ENCODE results near the gene ATP4B. TPM values are rescaled to one million over a fixed set of nuclear protein-coding genes. Genes with fewer than 3 reads are reported as not detected.

The ATP4B gene
- total RNA-seq, 1 donor from 2014 or later, result not detected

GRCh38 chr13:113642563-113642962 lies 15.4 kb downstream of the ATP4B start:
- no peak for DNase-seq (ENCODE audit: low spot score)

- no peak for DNase-seq (ENCODE audit: low spot score)
Observed at GRCh38 chr13:113641426-113641825, 16.6 kb downstream of the ATP4B start.

DNA sequence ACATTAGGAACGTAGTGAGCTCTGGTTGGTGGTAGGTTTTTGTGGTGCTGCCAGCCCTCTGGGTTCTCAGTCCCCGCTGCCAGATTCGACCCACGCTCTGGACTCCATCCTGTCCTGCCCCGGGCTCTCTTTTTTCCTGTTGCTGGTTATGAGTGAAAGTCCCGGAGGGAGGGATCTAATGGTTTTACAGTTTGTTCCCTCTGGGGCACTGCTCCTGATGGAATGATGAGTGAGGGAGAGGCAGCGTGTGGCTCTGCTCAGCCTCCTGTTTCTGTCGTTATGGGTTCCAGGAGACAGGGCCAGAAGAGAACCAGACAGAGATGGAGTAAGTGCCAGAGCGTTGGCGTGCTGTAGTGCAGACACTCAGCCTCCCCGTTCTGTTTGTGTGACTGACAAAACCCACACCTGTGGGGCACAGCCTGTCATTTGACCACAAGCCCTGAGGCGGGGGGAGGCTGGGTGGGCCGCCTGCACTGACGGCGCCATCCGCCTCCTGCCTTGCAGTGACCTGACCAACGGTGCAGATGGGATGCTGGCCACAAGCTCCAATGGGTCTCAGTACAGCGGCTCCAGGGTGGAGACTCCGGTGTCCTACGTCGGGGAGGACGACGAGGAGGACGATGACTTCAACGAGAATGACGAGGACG lies 18.3 kb downstream of the ATP4B start:
- DNase-seq (ENCODE audit: low spot score), result no peak

DNA sequence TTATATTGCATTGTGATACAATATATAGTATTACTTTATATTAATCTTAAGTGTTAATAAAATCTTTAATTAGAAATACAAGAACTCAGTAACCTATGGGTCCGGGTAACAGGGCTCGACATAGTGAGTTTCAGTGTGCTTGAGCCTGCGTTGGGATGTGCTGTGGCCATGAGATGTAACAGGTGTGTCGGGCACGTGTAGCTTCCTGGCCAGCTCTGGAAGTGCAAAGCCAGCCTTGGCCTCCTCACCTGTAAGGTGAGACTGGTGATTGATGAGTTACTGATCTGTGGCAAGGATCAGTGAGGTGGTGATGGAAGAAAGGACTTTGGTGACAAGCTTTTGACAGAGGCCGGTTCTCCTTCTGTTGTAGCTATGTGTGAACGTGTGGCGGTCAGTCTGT lies 19.2 kb downstream of the ATP4B start:
- no peak for DNase-seq (ENCODE audit: low spot score)

- DNase-seq (ENCODE audit: low spot score), result no peak
Observed at GRCh38 chr13:113638173-113638746, 19.7 kb downstream of the ATP4B start.

DNA sequence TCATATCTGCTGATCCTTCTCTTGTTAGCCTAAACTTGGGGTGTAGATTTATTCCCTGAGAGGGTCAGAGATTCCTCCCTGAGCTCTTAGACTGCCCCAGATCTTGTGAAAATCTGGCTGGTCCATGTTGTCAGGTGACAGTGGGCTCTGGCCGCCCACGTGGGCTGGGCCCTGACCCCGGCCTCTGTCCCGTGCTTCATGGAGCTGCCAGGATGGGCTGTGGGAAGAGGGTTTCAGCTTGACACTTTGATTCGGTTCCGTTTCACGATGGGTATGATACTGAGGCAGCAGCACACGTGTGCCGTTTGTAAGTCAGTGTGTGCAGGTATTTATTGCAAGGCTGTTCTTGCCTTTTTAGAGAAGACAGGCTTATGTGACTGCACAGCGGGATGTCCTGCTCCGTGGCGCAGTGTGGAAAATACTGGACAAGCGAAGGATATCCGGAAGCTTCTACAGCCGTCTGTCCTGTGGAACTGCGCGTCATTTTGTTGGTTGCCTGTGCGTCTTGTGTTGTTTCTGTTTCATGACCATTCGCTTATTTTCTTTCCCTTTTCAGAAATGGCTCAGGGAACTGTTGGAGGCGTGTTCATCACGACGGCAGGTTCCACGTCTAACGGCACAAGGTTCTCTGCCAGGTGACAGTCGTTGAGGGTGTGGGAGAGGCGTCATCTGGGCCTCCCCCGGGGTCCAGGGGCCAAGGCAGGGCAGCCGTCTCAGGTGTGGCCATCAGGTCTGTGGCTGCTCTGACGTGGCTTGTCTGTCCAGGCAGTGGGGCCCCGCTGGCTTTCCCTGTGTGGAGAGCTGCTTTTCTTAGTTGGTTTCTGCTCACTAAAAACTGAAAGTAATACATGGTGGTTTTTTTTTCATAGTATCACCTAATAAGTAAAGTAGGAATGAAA lies 20.5 kb downstream of the ATP4B start:
- DNase-seq (ENCODE audit: low spot score), result no peak

DNA sequence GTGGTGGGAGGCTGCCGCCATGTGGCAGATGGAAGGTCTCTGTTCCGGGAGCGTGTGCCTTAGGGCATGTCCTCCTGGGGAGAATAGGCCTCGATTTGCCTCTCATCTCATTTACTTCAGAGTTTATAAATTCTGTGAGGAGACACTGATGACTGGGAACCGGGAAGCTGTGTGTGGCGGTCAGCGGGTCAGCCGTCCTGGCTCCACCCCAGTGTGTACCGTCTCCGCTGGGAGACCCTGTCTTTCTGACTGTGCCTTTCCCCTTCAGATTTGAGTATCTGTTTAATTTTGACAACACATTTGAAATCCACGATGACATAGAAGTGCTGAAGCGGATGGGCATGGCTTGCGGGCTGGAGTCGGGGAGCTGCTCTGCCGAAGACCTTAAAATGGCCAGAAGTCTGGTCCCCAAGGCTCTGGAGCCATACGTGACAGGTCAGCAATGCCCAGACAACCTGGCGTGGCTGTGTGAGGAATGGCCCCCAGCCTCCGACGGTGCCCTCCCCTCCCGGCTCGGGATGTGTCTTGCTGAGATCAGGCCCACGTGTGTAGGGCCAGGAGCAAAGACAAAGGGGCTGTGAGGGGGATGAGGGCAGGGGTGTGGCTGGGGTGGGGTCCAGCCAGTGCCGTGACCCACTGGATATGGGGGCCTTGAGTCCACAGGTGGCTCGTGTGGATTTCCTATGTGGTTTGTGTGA lies 21.6 kb downstream of the ATP4B start:
- DNase-seq (ENCODE audit: low spot score), result no peak

GRCh38 chr13:113635709-113636108 lies 22.3 kb downstream of the ATP4B start:
- DNase-seq (ENCODE audit: low spot score), result no peak

DNA sequence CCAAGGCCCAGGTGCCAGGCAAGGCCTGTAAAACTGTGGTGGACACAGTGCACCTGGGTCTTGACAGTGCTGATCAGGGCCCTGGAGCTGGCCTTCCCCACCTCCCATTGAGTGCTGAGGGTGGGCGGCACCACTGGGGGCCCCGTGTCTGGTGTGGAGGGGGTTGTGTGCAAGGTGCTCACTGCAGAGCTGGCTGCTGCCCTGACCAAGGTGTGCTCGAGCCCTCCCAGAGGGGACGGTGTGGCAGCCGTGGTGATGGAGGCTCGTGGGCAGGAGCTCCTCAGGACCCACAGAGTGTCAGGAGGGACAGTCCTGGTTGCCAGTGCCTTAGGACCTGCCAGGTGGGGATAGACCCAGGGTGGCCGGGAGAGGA lies 23.0 kb downstream of the ATP4B start:
- no peak for DNase-seq (ENCODE audit: low spot score)

GRCh38 chr13:113634279-113635047 lies 23.5 kb downstream of the ATP4B start:
- no peak for DNase-seq (ENCODE audit: low spot score)

DNA sequence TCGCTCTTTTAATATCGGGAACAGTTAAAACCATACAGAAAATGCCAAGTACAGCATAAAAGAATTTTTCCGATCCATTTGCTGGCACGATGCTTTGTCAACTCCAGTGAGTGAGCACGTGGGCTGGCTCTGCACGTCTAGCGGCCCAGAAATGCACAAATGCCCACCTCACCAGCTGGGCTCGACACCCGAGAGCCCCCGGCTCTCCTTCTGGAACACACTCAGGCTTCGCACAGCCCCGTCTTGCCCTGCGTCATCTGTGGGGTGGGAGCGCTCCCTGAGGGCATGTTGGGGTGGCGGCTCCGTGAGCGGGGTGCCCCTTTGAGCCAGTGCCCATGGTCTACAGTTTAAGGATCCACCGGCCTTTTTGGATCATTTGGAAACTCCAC lies 24.5 kb downstream of the ATP4B start:
- no peak for DNase-seq (ENCODE audit: low spot score)

GRCh38 chr13:113632706-113633484 lies 25.1 kb downstream of the ATP4B start:
- DNase-seq (ENCODE audit: low spot score), result no peak

DNA sequence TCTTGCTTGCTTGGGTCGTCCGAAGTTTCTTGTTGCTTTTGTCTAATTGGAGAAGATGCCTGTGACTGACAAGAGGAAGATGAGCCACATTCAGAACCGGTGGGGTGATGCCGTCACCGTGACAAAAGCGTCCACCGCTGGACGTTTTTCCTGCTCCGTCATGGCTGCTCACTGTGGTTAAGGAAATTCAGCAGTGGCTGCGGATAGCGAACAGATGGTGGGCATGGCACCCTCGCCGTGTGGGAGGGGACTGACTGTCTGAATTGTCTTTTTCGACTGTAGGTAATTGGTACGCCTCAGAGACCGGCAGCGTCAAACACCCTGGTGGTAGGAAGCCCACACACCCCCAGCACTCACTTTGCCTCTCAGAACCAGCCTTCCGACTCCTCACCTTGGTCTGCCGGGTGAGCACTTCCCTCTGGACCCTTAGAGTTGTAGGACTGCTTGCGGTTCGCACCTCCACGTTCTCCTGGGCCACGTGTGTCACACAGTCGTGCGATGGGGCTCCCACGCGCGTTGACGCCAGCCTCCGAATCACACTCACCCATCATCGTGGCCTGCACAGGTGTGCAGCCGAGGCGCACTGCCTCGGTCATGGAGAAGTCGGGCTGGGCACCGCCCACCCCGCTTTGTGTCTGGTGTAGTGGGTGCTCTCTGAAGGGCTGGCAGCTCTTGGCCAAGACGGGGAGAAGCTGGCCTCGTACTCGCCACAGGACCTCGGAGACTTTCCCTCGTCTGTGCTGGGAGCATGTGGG lies 26.5 kb downstream of the ATP4B start:
- no peak for DNase-seq (ENCODE audit: low spot score)

DNA sequence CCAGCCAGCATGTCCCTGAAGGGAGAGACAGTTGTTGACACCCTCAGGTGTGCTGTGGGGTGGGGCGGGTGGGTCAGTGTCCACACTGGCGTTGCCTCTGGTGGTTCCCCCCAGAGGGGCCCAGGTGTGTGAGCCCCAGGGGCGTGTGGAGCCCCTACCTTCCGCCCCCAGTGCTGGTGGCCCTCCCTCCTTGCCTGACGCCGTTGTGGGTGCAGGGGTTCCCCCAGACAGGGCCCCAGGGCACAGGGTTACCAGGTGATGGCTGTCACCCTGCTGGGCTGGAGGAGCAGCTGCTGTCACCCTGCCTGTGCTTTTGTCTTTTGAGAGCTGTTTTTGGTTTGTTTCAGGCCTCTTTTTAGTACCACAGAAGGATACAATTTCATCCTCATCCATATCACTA lies 27.2 kb downstream of the ATP4B start:
- no peak for DNase-seq (ENCODE audit: low spot score)

DNA sequence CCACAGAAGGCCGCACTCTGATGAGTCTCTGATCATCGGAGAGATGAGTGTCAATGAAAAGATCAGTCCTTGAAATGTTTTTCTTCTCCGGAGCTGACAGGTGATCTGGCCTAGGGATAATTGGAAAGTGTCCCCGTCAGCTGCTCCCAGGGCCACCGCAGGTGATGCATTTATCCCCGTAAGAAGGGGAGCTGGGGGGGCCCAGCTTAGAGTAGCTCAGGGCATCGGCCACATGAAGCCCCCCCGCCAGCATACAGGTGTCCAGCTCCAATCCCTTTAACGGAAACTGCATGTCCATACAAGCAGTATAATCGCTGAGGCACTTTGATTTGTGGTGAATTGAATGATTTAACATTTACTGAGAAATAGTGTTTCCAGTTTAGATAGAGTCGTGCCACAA lies 27.7 kb downstream of the ATP4B start:
- no peak for DNase-seq (ENCODE audit: low spot score)

- no peak for DNase-seq (ENCODE audit: low spot score)
Observed at GRCh38 chr13:113629866-113630265, 28.1 kb downstream of the ATP4B start.

DNA sequence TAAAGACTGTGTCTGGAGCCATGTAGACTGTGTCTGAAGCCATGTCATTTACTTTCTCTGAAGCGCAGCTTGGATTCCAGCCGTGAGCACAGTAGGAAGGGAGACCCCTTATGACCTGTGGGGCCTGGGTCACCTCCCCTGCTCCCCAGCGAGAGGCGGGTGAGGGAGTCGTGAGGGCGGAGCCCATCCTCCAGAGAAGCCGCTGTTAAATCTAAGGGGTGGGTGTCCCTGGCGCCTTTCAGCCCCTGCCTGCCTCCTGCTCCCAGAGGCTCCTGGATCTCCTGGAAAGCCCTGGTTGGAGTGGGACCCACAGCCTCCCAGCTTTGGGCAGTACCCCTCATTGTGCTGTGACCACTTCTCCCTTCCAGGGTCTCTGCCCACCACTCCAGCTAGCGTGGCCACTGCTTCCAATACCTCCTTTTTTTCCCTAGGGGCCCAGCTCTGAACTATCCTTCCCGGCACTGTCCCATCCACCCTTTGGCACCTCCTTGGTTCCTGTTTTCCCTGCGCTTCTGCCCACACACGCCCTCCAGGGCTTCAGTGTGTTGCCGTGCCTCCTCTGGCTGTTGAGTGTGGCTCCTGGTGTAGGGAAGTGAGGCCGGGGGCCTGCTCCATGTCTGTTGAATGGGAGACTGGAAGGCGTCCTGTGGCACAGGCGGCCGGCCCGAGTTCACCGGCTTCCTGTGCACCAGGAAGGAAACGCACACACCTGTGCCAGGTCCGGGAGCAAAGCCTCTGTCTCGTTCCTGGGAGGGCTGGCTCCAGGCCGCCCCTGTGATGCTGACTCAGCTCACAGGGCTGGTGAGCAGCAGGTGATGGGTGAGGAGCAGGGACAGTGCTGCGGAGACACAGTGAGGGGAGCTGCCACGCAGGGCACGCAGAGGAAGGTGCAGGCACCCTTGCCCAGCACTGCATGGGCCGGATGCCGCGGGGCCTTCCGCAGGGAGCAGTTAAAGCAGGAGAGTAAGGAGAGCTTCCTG lies 29.4 kb downstream of the ATP4B start:
- no peak for DNase-seq (ENCODE audit: low spot score)

DNA sequence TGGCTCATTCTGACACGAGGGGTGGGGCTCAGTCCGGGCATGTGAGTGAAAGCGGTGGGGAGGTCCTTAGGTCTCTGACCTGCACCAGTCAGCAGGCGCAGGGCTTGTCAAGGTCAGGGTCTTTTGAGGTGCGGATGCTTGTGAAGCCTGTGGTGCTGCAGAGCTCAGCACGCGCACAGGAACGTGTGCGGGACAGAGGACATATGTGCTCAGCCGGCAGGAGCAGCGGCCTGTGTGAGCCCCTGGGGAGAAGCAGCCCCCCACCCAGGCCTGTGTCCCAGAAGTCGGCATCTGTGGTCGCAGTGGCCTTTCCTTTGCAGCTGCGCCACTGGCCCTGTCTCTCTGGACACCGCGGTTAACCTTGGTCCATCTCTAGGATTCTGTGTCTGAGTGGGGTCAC lies 30.9 kb downstream of the ATP4B start:
- no peak for DNase-seq (ENCODE audit: low spot score)
